SU-DHL-6 (cell line): ENCODE data around the gene ADGRD1.

ENCODE experiments used
- H2AFZ ChIP-seq: fragments of 200-600 bp; sonication (generic); 2 replicates; pipeline ENCODE4 v1.6.1; 2014; ENCODE audit warnings: low read depth, mild to moderate bottlenecking, moderate library complexity, mixed read lengths, antibody characterized with exemption, low read length; ENCODE audit not compliant: severe bottlenecking
- H3F3A ChIP-seq: fragments of 200-600 bp; shearing (Covaris generic); 2 replicates; pipeline ENCODE4 v1.6.0; 2016; ENCODE audit warnings: antibody characterized with exemption, mild to moderate bottlenecking; ENCODE audit not compliant: insufficient read depth
- H3K27ac ChIP-seq: fragments of 200-600 bp; sonication (generic); 2 replicates; pipeline ENCODE4 v1.5.1; 2016; ENCODE audit warnings: low read depth, mild to moderate bottlenecking, low read length, moderate library complexity, mixed read lengths
- H3K27me3 ChIP-seq: fragments of 200-600 bp; sonication (generic), shearing (Covaris generic); 2 replicates; pipeline ENCODE4 v1.6.0; 2014; ENCODE audit warnings: mild to moderate bottlenecking, low read length
- H3K36me3 ChIP-seq: fragments of 200-600 bp; sonication (generic); 2 replicates; pipeline ENCODE4 v1.6.1; 2014; ENCODE audit warnings: mild to moderate bottlenecking, low read length, mixed read lengths
- H3K4me2 ChIP-seq: fragments of 300-600, 200-600 bp; shearing (Covaris generic), sonication (generic); 2 replicates; pipeline ENCODE4 v1.6.0; 2014; ENCODE audit warnings: low read length, low read depth, mild to moderate bottlenecking; ENCODE audit not compliant: poor library complexity, severe bottlenecking
- H3K4me3 ChIP-seq: fragments of 200-600 bp; sonication (generic); 2 replicates; pipeline ENCODE4 v1.5.1; 2014; ENCODE audit warnings: antibody characterized with exemption, low read length, mild to moderate bottlenecking, mixed read lengths; ENCODE audit not compliant: insufficient read depth, poor library complexity, severe bottlenecking
- H3K79me2 ChIP-seq: fragments of 200-600 bp; sonication (generic); 2 replicates; pipeline ENCODE4 v1.6.1; 2014; ENCODE audit warnings: mild to moderate bottlenecking, low read length, moderate library complexity; ENCODE audit not compliant: insufficient read depth
- H3K9ac ChIP-seq: fragments of 200-600 bp; sonication (generic); 2 replicates; pipeline ENCODE4 v1.7.0; 2014; ENCODE audit warnings: mild to moderate bottlenecking, low read length
- H3K9me2 ChIP-seq: fragments of 200-600 bp; sonication (generic); replicated peaks from 2 replicates; pipeline ENCODE4 v1.6.1; 2014; ENCODE audit warnings: low read length; ENCODE audit not compliant: insufficient read depth
- H3K9me3 ChIP-seq: fragments of 200-600 bp; sonication (generic); 2 replicates; pipeline ENCODE4 v1.6.1; 2014; ENCODE audit warnings: low read length, mixed read lengths; ENCODE audit not compliant: insufficient read depth
- H4K20me1 ChIP-seq: fragments of 200-600 bp; sonication (generic); 2 replicates; pipeline ENCODE4 v1.6.1; 2014; ENCODE audit warnings: low read depth, mild to moderate bottlenecking, antibody characterized with exemption, low read length, moderate library complexity, mixed read lengths
- CTCF ChIP-seq: fragments of 200-600 bp; sonication (generic); IDR thresholded peaks from one replicate; pipeline ENCODE4 v1.5.1; 2017; ENCODE audit warnings: antibody characterized with exemption, mild to moderate bottlenecking, low read length, moderate library complexity; ENCODE audit not compliant: insufficient read depth, poor library complexity, severe bottlenecking
- EZH2phosphoT487 ChIP-seq: fragments of 200-600 bp; sonication (generic), shearing (Covaris generic); conservative IDR thresholded peaks from 2 replicates; pipeline ENCODE4 v1.6.1; 2018; ENCODE audit warnings: mild to moderate bottlenecking, antibody characterized with exemption, low read length, moderate library complexity, mixed read lengths

Gene ADGRD1

DNA sequence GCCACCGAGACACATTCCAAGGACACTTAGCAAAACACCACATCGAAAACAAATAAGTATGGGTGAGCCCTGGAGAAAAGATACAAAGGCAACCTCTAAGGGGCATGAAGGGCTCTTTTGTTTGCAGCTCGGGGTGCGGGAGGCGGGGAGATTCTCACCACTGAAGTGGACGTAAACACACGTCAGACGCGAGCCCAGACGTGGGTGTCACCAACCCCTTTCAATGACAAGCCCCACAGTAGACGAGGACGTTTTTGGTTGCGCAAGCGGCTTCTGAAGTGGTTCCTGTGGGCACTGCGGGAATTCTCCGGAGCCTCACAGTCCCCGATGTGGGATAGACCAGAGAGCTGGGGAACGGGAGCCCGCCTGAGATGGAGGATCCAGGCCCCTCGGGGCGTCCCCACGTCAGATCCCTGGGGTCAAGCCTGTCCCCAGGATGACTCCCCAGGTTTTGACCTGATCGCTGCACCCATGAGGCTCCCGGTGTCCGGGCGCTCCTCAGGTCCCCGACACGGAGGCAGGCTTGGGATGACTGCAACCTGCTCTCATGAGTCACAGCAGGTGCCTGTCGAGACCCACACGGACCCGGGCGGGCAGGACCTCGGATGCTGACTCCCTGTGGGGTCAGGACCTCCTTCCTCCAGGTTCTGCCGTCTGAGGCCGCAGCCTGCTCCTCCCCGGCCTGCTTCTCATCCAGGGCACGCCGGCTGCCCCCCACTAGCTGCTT, 20.3 kb upstream of the ADGRD1 start:
- Histone ChIP-seq H2AFZ (no peak overlapping the region), H3K79me2 (no peaks in the 10 kb centered on the region), H3K4me2 (no peak overlapping the region), H3K27ac (no peak overlapping the region), H3F3A (no peaks in the 10 kb centered on the region), H4K20me1 (no peaks in the 10 kb centered on the region), H3K9me2 (no peaks in the 10 kb centered on the region), H3K9me3 (no peaks in the 10 kb centered on the region), H3K36me3 (no peaks in the 10 kb centered on the region), H3K9ac (no peak overlapping the region), H3K4me3 (no peak overlapping the region), H3K27me3 (no peaks in the 10 kb centered on the region)
- TF ChIP-seq CTCF (no peak), EZH2phosphoT487 (no peak)

GRCh38 chr12:130934753-130935152, 19.0 kb upstream of the ADGRD1 start:
- H2AFZ ChIP-seq: no peak overlapping the region
- no peaks in the 10 kb centered on the region for H3K9me3 ChIP-seq
- no peak overlapping the region for H3K4me2 ChIP-seq
- no peaks in the 10 kb centered on the region for H3F3A ChIP-seq
- H3K27ac ChIP-seq: no peak overlapping the region
- TF ChIP-seq EZH2phosphoT487: no peak
- no peak for TF ChIP-seq CTCF
- no peaks in the 10 kb centered on the region for H4K20me1 ChIP-seq
- H3K27me3 ChIP-seq: no peaks in the 10 kb centered on the region
- H3K79me2 ChIP-seq: no peaks in the 10 kb centered on the region
- no peaks in the 10 kb centered on the region for H3K9me2 ChIP-seq
- H3K4me3 ChIP-seq: no peak overlapping the region
- H3K9ac ChIP-seq: no peak overlapping the region
- H3K36me3 ChIP-seq: no peaks in the 10 kb centered on the region

DNA sequence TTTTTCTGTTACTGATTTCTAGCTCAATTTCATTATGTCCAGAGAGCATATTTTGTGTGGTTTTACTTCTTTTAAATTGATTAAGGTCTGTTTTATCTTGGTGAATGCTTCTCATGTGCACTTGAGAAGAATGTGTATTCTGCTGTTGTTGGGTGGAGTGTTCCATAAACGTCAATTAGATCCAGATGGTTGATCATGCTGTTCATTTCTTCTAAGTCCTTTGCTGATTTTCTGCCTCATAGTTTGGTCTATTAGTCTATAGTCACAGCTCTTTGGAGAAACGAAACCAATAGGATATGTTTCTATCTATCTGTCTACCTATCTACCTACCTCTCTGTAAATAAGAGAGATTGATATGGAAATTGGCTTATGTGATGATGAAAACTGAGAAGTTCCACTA, 17.1 kb upstream of the ADGRD1 start:
- no peaks in the 10 kb centered on the region for H4K20me1 ChIP-seq
- no peaks in the 10 kb centered on the region for H3K27me3 ChIP-seq
- H3K9me2 ChIP-seq: no peaks in the 10 kb centered on the region
- H3F3A ChIP-seq: no peaks in the 10 kb centered on the region
- no peaks in the 10 kb centered on the region for H3K36me3 ChIP-seq
- H3K9me3 ChIP-seq: peaks cover 7% of the 10 kb centered on the region
- no peak overlapping the region for H3K9ac ChIP-seq
- TF ChIP-seq EZH2phosphoT487: no peak
- TF ChIP-seq CTCF: no peak
- H3K4me2 ChIP-seq: no peak overlapping the region
- no peak overlapping the region for H3K4me3 ChIP-seq
- H2AFZ ChIP-seq: no peak overlapping the region
- H3K79me2 ChIP-seq: no peaks in the 10 kb centered on the region
- H3K27ac ChIP-seq: no peak overlapping the region
